Neural progenitor cell (in vitro differentiated cells): ENCODE data around the gene RELN. TPM values are rescaled to one million over a fixed set of nuclear protein-coding genes. Genes with fewer than 3 reads are reported as not detected.

Source experiments
- DNase-seq: peaks from one replicate; pipeline ENCODE4 v3.0.0-alpha.2; 2016; ENCODE audit warnings: low spot score
- H2AFZ ChIP-seq: fragments of 200-600 bp; sonication (generic); replicated peaks from 2 replicates; pipeline ENCODE4 v1.6.1; 2016; ENCODE audit warnings: antibody characterized with exemption
- H3F3A ChIP-seq: fragments of 200-600 bp; sonication (generic); 2 replicates; pipeline ENCODE4 v1.6.1; 2016; ENCODE audit warnings: antibody characterized with exemption, low read depth
- H3K27ac ChIP-seq: fragments of 200-600 bp; sonication (generic); 2 replicates; pipeline ENCODE4 v1.5.1; 2016; ENCODE audit warnings: mild to moderate bottlenecking
- H3K27me3 ChIP-seq: fragments of 200-600 bp; sonication (generic); 2 replicates; pipeline ENCODE4 v1.6.1; 2016; ENCODE audit warnings: mild to moderate bottlenecking, moderate library complexity
- H3K36me3 ChIP-seq: fragments of 200-600 bp; sonication (generic); 2 replicates; pipeline ENCODE4 v1.5.1; 2016
- H3K4me1 ChIP-seq: fragments of 200-600 bp; sonication (generic); 2 replicates; pipeline ENCODE4 v1.6.1; 2016; ENCODE audit warnings: mixed run types
- H3K4me2 ChIP-seq: fragments of 200-600 bp; sonication (generic); 2 replicates; pipeline ENCODE4 v1.6.1; 2016
- H3K4me3 ChIP-seq: fragments of 200-600 bp; sonication (generic); 2 replicates; pipeline ENCODE4 v1.5.1; 2016
- H3K79me2 ChIP-seq: fragments of 200-600 bp; sonication (generic); 2 replicates; pipeline ENCODE4 v1.6.1; 2016; ENCODE audit warnings: low read depth
- H3K9ac ChIP-seq: fragments of 200-600 bp; sonication (generic); 2 replicates; pipeline ENCODE4 v1.6.1; 2016
- H3K9me3 ChIP-seq: fragments of 200-600 bp; sonication (generic); 2 replicates; pipeline ENCODE4 v1.5.1; 2016; ENCODE audit warnings: low read depth
- H4K20me1 ChIP-seq: fragments of 200-600 bp; sonication (generic); 2 replicates; pipeline ENCODE4 v1.6.1; 2016; ENCODE audit warnings: low read depth
- H3K27ac Mint-ChIP-seq: 3 replicates; pipeline ENCODE4 v1.8.0; 2021; ENCODE audit warnings: mixed read lengths
- H3K27me3 Mint-ChIP-seq: 2 replicates; pipeline ENCODE4 v1.8.0; 2022; ENCODE audit warnings: low read depth, mild to moderate bottlenecking, inconsistent platforms, moderate library complexity, mixed read lengths; ENCODE audit not compliant: insufficient read depth
- H3K36me3 Mint-ChIP-seq: 3 replicates; pipeline ENCODE4 v1.8.0; 2021; ENCODE audit warnings: mixed read lengths
- H3K4me1 Mint-ChIP-seq: 3 replicates; pipeline ENCODE4 v1.8.0; 2021; ENCODE audit warnings: mixed read lengths
- H3K4me3 Mint-ChIP-seq: 3 replicates; pipeline ENCODE4 v1.8.0; 2021; ENCODE audit warnings: mild to moderate bottlenecking, moderate library complexity, mixed read lengths
- H3K9me3 Mint-ChIP-seq: 3 replicates; pipeline ENCODE4 v1.8.0; 2020; ENCODE audit warnings: mixed read lengths
- CTCF ChIP-seq: fragments of 200-600 bp; sonication (generic); IDR thresholded peaks from 2 replicates; pipeline ENCODE4 v1.5.1; 2017; ENCODE audit warnings: antibody characterized with exemption, mild to moderate bottlenecking
- EZH2 ChIP-seq: fragments of 200-600 bp; sonication (generic); IDR thresholded peaks from 2 replicates; pipeline ENCODE4 v1.6.1; 2017; ENCODE audit warnings: antibody characterized with exemption, mild to moderate bottlenecking, moderate library complexity
- EZH2phosphoT487 ChIP-seq: fragments of 200-600 bp; sonication (generic); IDR thresholded peaks from 2 replicates; pipeline ENCODE4 v1.6.1; 2017; ENCODE audit warnings: antibody characterized with exemption
- total RNA-seq: library from RNA; depleted of rRNA; stranded (reverse); fragments of >200 nt; gene quantifications from 2 replicates; pipeline ENCODE4 v1.2.3, GENCODE V29; 2015; ENCODE audit warnings: low replicate concordance

RELN gene
- total RNA-seq, 1 donor from 2014 or later = 0.02 TPM

GRCh38 chr7:103989785-103990767, 618 bp upstream of the RELN start:
- peak overlapping the region; percentile 76 for H2AFZ ChIP-seq
- H3K79me2 ChIP-seq = no peaks in the 10 kb centered on the region
- H3K27me3 ChIP-seq = peaks cover 87% of the 10 kb centered on the region
- H3F3A ChIP-seq = peaks cover 11% of the 10 kb centered on the region
- Mint-ChIP-seq H3K4me3 (peak overlapping the region; percentile 89), H3K27ac (peak overlapping the region; percentile 2), H3K9me3 (no peaks in the 10 kb centered on the region), H3K36me3 (no peaks in the 10 kb centered on the region), H3K4me1 (peaks cover 16% of the 10 kb centered on the region), H3K27me3 (peaks cover 33% of the 10 kb centered on the region)
- DNase-seq = peak; percentile 68
- H3K27ac ChIP-seq = no peak overlapping the region
- no peak overlapping the region for H3K9ac ChIP-seq
- TF ChIP-seq EZH2 = peak; percentile 87
- peak; percentile 76 for TF ChIP-seq EZH2phosphoT487
- peak; percentile 41 for TF ChIP-seq CTCF
- no peaks in the 10 kb centered on the region for H3K36me3 ChIP-seq
- no peaks in the 10 kb centered on the region for H3K9me3 ChIP-seq
- peaks cover 3% of the 10 kb centered on the region for H3K4me1 ChIP-seq
- H3K4me3 ChIP-seq = peak overlapping the region; percentile 44
- H3K4me2 ChIP-seq = peak overlapping the region; percentile 75
- peaks cover 7% of the 10 kb centered on the region for H4K20me1 ChIP-seq

DNA sequence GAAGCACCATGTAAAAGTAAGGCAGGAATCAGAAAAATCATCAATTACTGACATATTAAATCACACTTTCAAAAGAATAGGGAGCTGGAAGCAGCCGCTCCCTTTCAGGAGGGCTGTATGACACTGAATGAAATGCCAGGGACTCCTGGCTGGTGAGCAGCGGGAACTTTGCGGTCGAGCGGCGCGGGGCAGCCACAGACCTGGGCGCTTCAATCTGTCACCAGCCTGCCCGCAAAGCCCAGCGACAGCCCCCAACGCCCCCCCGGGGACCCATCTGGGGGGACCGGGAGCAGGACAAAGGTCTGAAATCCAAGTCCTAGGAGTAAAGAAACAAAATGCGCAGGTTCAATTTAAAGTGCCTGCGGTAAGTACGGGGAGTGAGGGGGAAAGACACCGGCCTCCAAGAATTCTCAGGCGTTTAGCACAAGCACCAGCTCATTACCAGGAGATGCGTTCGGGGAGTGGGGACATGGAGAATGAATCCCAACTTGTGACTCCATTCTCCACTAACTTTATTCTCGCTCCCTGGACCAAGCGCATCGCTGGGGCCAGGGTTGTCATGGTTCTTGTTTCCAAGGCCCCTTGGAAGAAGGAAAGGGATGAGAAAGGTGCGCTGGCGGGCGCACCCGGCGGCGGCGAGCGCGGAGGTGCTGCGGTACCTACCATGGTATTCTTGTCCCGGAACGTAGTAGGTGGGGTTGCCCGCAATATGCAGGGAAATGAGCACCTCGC, 824 bp downstream of the RELN start:
- Mint-ChIP-seq H3K4me1 (peaks cover 16% of the 10 kb centered on the region), H3K4me3 (peak overlapping the region; percentile 83), H3K27me3 (peaks cover 34% of the 10 kb centered on the region), H3K9me3 (no peaks in the 10 kb centered on the region), H3K27ac (no peak overlapping the region), H3K36me3 (no peaks in the 10 kb centered on the region)
- TF ChIP-seq EZH2 = peak; percentile 91
- peak; percentile 87 for TF ChIP-seq EZH2phosphoT487
- TF ChIP-seq CTCF = no peak
- no peak overlapping the region for H3K9ac ChIP-seq
- H3K27me3 ChIP-seq = peaks cover 98% of the 10 kb centered on the region
- peak; percentile 24 for DNase-seq
- H2AFZ ChIP-seq = peak overlapping the region; percentile 15
- no peaks in the 10 kb centered on the region for H3K36me3 ChIP-seq
- peaks cover 3% of the 10 kb centered on the region for H3K4me1 ChIP-seq
- peaks cover 11% of the 10 kb centered on the region for H3F3A ChIP-seq
- no peak overlapping the region for H3K27ac ChIP-seq
- peak overlapping the region; percentile 77 for H3K4me2 ChIP-seq
- H3K79me2 ChIP-seq = no peaks in the 10 kb centered on the region
- H4K20me1 ChIP-seq = peaks cover 7% of the 10 kb centered on the region
- H3K9me3 ChIP-seq = no peaks in the 10 kb centered on the region
- peak overlapping the region; percentile 45 for H3K4me3 ChIP-seq

GRCh38 chr7:103987451-103987850, 2.0 kb downstream of the RELN start:
- no peaks in the 10 kb centered on the region for H3K79me2 ChIP-seq
- H3K27ac ChIP-seq = no peak overlapping the region
- Mint-ChIP-seq H3K4me3 (no peak overlapping the region), H3K27ac (no peak overlapping the region), H3K4me1 (peaks cover 16% of the 10 kb centered on the region), H3K36me3 (no peaks in the 10 kb centered on the region), H3K27me3 (peaks cover 33% of the 10 kb centered on the region), H3K9me3 (no peaks in the 10 kb centered on the region)
- H3K4me2 ChIP-seq = no peak overlapping the region
- peaks cover 11% of the 10 kb centered on the region for H3F3A ChIP-seq
- H3K4me3 ChIP-seq = no peak overlapping the region
- no peaks in the 10 kb centered on the region for H3K36me3 ChIP-seq
- H2AFZ ChIP-seq = no peak overlapping the region
- peaks cover 3% of the 10 kb centered on the region for H3K4me1 ChIP-seq
- H3K27me3 ChIP-seq = peaks cover 98% of the 10 kb centered on the region
- no peaks in the 10 kb centered on the region for H3K9me3 ChIP-seq
- H4K20me1 ChIP-seq = peaks cover 7% of the 10 kb centered on the region
- TF ChIP-seq EZH2 = no peak
- TF ChIP-seq EZH2phosphoT487 = no peak
- TF ChIP-seq CTCF = no peak
- H3K9ac ChIP-seq = no peak overlapping the region
- DNase-seq = peak; percentile 45
